PC-9 (cell line): ENCODE data around the gene RABIF.

Experiments used
- CTCF ChIP-seq: fragments of 200-600 bp; sonication (generic); conservative IDR thresholded peaks from 2 replicates; pipeline ENCODE4 v1.6.1; 2017; ENCODE audit warnings: mixed run types, antibody characterized with exemption, mild to moderate bottlenecking, moderate library complexity
- EZH2 ChIP-seq: fragments of 200-600 bp; sonication (generic); IDR thresholded peaks from 2 replicates; pipeline ENCODE4 v1.8.0; 2017; ENCODE audit warnings: antibody characterized with exemption, low read depth

- TF ChIP-seq EZH2 (no peak), CTCF (no peak)
Measured at GRCh38 chr1:202873026-202873425, 15.9 kb downstream of the RABIF start.
